Body of pancreas (tissue), 4 donors: ENCODE data around the gene MORN1.

ENCODE experiments used
- CTCF ChIP-seq, 7 experiments: fragments of 450-650 bp in 4 of 7; fragments of 200-600 bp in 3 of 7; sonication (generic) in 3 of 7; IDR thresholded peaks; one replicate each; pipeline ENCODE4 v1.5.1; 2016 to 2019; ENCODE audit warnings: antibody characterized with exemption in 7 of 7
- POLR2A ChIP-seq, 3 donors: fragments of 450-650 bp; IDR thresholded peaks; one replicate each; pipeline ENCODE4 v1.6.1; 2016; ENCODE audit warnings: antibody characterized with exemption in 3 of 3, mild to moderate bottlenecking in 2 of 3

GRCh38 chr1:2403273-2403672 is 11.9 kb upstream of the MORN1 start:
- TF ChIP-seq CTCF (IDR thresholded peaks at IDR 0.05) (no peak), POLR2A (IDR thresholded peaks at IDR 0.05) (no peak)
